Measurements from ENCODE around the gene ATR. TPM values are rescaled to one million over a fixed set of nuclear protein-coding genes. Genes with fewer than 3 reads are reported as not detected.

Gene ATR
- total and polyA plus RNA-seq, 10 of the 15 experiments (the other 5 are each of a cell fraction or from before 2014, with no cell fraction given), result 21.0 to 41.5 (median 30.1) TPM

DNA sequence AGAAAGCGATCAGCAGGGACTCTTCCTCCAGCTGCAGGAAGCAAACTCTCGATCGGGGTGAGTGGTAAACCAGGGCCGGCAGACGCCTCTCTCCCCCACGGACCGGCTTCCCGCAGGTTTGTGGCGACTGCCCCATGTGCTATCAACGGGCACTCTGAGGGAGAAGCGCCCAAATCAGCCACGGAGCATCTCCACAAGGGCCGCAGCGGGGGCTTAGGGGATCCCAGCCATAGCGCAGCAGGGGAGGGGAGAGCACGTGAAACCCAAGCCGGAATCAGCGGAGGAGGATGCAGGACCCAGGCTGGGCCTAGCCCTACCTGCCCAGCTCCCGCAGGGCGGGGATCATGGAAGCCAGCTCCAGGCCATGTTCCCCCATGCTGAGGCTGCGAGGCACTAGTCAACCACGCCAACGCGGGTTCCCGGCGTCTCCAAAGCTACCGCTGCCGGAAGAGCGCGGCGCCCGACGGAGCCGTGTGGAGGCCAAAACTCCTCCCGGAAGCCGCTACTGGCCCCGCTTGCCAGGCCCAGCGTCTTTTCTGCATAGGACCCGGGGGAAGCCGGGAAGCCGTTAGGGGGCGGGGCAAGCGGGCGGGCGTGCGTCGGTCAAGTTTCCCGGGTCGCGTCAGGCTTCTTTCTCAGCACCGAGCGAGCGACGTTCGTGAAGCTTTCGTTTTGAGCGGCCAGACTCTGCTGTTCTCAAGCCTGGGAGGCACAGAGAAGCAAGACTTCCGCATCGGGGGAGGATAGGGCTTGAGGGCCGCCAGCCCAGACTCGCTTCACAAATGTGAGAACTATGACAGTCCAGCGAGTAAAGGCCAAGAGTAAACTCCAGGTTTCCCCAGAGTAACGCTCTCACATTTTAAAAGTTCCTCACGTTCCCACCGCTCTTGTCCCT, at the start of gene ATR (continued):
- TF ChIP-seq CHD2 (IDR thresholded peaks at IDR 0.05; ENCODE audit: borderline replicate concordance, low read depth, low read length) (peak; percentile 87; the same call in 1 of the 2 replicates), NRF1 (conservative IDR thresholded peaks at IDR 0.05; ENCODE audit: low read depth, low read length) (no peak), NFIC (IDR thresholded peaks at IDR 0.05; ENCODE audit: low read depth, low read length) (peak; percentile 46; the same call in 1 of the 2 replicates), SRF (IDR thresholded peaks at IDR 0.05; ENCODE audit: low read depth in 2 of 2, low read length in 2 of 2) (no peak; a peak in 1 of 4 replicates), POLR2AphosphoS2 (IDR thresholded peaks at IDR 0.05; ENCODE audit: low read depth, low read length) (peak; percentile 91), ZBED1 (IDR thresholded peaks at IDR 0.05; ENCODE audit: borderline replicate concordance) (0 out of 2 replicates have a peak, but pooled peaks have one; percentile 64), MYB (IDR thresholded peaks at IDR 0.05; ENCODE audit: borderline replicate concordance, low read depth, low read length) (no peak), NBN (IDR thresholded peaks at IDR 0.05) (peak; percentile 98), CHD1 (IDR thresholded peaks at IDR 0.05; ENCODE audit: low read depth, low read length) (no peak; the same call in 1 of the 2 replicates), ZBTB4 (CRISPR knock-in tag; IDR thresholded peaks at IDR 0.05) (no peak), DPF2 (IDR thresholded peaks at IDR 0.05) (peak; percentile 82), IKZF2 (IDR thresholded peaks at IDR 0.05) (peak; percentile 61 to 71; a peak in 1 of 4 replicates), E2F4 (IDR thresholded peaks at IDR 0.05; ENCODE audit: low read depth, low read length) (peak; percentile 80), POLR2A (IDR thresholded peaks at IDR 0.05; ENCODE audit: low read depth, low read length) (peak; percentile 98), KLF5 (IDR thresholded peaks at IDR 0.05; ENCODE audit: partially characterized antibody) (peak; percentile 82), GABPA (IDR thresholded peaks at IDR 0.05; ENCODE audit: low read depth) (peak; percentile 80), IRF4 (IDR thresholded peaks at IDR 0.05; ENCODE audit: low read depth, low read length) (peak; percentile 36; the same call in 1 of the 2 replicates), ASH2L (IDR thresholded peaks at IDR 0.05; ENCODE audit: borderline replicate concordance, low read depth) (peak; percentile 57; the same call in 1 of the 2 replicates), CHD4 (IDR thresholded peaks at IDR 0.05) (no peak), CREB1 (IDR thresholded peaks at IDR 0.05; ENCODE audit: low read depth) (peak; percentile 89), TCF12 (IDR thresholded peaks at IDR 0.05; ENCODE audit: low read depth, low read length) (peak; percentile 52; the same call in 1 of the 2 replicates), NKRF (conservative IDR thresholded peaks at IDR 0.05) (peak; percentile 98), HDGF (IDR thresholded peaks at IDR 0.05) (no peak; the same call in 1 of the 2 replicates)
- TF ChIP-seq, protein P1, sequence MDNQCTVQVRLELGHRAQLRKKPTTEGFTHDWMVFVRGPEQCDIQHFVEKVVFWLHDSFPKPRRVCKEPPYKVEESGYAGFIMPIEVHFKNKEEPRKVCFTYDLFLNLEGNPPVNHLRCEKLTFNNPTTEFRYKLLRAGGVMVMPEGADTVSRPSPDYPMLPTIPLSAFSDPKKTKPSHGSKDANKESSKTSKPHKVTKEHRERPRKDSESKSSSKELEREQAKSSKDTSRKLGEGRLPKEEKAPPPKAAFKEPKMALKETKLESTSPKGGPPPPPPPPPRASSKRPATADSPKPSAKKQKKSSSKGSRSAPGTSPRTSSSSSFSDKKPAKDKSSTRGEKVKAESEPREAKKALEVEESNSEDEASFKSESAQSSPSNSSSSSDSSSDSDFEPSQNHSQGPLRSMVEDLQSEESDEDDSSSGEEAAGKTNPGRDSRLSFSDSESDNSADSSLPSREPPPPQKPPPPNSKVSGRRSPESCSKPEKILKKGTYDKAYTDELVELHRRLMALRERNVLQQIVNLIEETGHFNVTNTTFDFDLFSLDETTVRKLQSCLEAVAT (IDR thresholded peaks at IDR 0.05), result no peak; the same call in 1 of the 2 replicates
